ENCODE data around the gene TMEM114.

TMEM114 gene

DNA sequence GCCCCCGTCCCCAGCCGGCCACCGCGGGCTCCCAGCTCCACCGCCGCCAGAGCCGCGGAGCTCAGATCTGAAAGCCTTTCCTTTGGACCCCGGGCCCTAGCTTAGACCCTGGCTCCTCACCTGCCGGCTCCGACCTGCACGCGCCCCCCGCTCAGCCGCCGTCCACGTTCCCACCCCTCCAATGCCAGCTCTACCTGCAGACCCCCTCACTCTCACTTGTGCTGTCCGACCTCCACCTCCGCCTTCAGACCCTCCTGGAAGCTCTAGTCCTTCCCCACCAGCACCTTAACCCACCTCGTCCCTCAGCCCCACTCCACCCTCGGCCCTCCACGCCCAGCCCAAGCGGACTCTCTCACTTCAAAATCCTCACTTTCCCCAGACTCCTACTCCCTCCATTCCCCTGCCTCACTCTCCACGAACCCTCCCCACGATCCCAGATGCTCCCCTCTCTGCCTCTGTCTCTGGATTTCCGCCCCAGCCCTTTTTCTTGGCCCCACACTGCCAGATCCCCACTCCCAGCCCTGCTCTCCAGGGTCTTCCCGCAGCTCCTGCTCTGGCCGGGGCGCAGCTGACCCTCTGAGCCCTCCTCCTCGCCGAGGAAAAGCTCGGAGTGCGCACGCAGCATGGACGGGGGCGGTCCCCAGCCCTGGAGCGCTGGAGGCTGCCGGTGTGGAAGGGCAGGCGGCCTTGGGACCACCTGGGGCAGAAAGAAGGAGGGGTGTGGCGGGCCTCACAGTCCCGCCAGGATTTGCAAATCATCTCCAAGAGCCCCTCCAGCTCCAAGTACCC, at the start of gene TMEM114:
TMEM114 (minus strand) TSS at position 612 of the 789 bp plus-strand sequence. CDS start 673 bp downstream, outside the sequence.
- no peaks in the 10 kb centered on the region for H3K9me3 ChIP-seq (ENCODE audit: severe bottlenecking)

GRCh38 chr16:8639694-8640093, 49.4 kb upstream of the TMEM114 start:
- H3K4me3 ChIP-seq (ENCODE audit: low read depth, low read length): no peak overlapping the region
- peaks cover 74% of the 10 kb centered on the region for H3K36me3 ChIP-seq
- DNase-seq: no peak
- no peaks in the 10 kb centered on the region for H3K27me3 ChIP-seq (ENCODE audit: insufficient read depth, low read depth, severe bottlenecking)
- no peak overlapping the region for H3K27ac ChIP-seq
- no peak for TF ChIP-seq CTCF (IDR thresholded peaks at IDR 0.05; ENCODE audit: low read depth, low read length)
- H3K9me3 ChIP-seq (ENCODE audit: severe bottlenecking): no peaks in the 10 kb centered on the region

More for the DNA sequence above, at the start of gene TMEM114:
- peaks cover 62% of the 10 kb centered on the region for H3K27me3 ChIP-seq (ENCODE audit: insufficient read depth, low read depth, severe bottlenecking)
- DNase-seq: no peak
- H3K27ac ChIP-seq: no peak within 1 kb of the TSS
- no peaks in the 10 kb centered on the region for H3K36me3 ChIP-seq
- no peak for TF ChIP-seq CTCF (IDR thresholded peaks at IDR 0.05; ENCODE audit: low read depth, low read length)
- peak within 1 kb of the TSS; percentile 2 for H3K4me3 ChIP-seq (ENCODE audit: low read depth, low read length)

DNA sequence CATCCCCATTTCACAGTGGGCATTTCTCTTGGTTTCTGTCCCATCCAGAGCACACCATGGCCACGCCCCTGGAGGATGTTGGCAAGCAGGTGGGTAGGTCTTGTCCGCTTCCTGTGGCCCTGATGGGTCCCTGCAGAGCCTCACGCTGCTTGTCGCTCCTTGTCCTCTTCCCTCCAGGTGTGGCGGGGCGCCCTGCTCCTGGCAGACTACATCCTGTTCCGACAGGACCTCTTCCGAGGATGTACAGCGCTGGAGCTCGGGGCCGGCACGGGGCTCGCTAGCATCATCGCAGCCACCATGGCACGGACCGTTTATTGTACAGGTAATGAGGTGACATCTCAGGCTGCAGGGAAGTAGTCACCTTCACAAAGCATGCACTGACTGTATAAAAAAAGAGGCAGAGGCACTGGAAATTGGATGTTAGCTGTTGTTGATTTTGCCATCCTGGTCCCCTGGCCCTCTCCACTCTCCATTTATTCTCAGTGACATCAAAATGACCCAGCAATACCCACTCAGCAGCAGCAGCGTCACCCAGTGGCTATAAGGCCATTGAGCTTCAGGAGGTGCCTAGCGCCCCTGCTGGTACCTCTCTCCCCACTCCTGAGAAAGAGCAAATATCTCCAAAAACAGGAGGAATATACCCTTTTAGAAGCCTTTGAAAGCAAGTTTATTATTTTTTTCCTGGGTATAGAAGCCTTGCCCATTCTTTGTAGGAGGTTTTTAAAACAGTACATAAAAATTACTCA, 44.9 kb upstream of the TMEM114 start:
- H3K27me3 ChIP-seq (ENCODE audit: insufficient read depth, low read depth, severe bottlenecking): no peaks in the 10 kb centered on the region
- peak; percentile 55 for DNase-seq
- no peaks in the 10 kb centered on the region for H3K9me3 ChIP-seq (ENCODE audit: severe bottlenecking)
- TF ChIP-seq CTCF (IDR thresholded peaks at IDR 0.05; ENCODE audit: low read depth, low read length): peak; percentile 80
- peaks cover 63% of the 10 kb centered on the region for H3K36me3 ChIP-seq
- no peak overlapping the region for H3K4me3 ChIP-seq (ENCODE audit: low read depth, low read length)
- no peak overlapping the region for H3K27ac ChIP-seq

- H3K27me3 ChIP-seq (ENCODE audit: insufficient read depth, low read depth, severe bottlenecking): no peaks in the 10 kb centered on the region
- no peaks in the 10 kb centered on the region for H3K9me3 ChIP-seq (ENCODE audit: severe bottlenecking)
- H3K27ac ChIP-seq: no peak overlapping the region
- no peak for DNase-seq
- H3K36me3 ChIP-seq: peaks cover 75% of the 10 kb centered on the region
- no peak for TF ChIP-seq CTCF (IDR thresholded peaks at IDR 0.05; ENCODE audit: low read depth, low read length)
- no peak overlapping the region for H3K4me3 ChIP-seq (ENCODE audit: low read depth, low read length)
Measured at GRCh38 chr16:8632675-8633182, 42.4 kb upstream of the TMEM114 start.

GRCh38 chr16:8631818-8632465, 41.6 kb upstream of the TMEM114 start:
- H3K9me3 ChIP-seq (ENCODE audit: severe bottlenecking): no peaks in the 10 kb centered on the region
- no peak overlapping the region for H3K27ac ChIP-seq
- H3K27me3 ChIP-seq (ENCODE audit: insufficient read depth, low read depth, severe bottlenecking): no peaks in the 10 kb centered on the region
- no peak for TF ChIP-seq CTCF (IDR thresholded peaks at IDR 0.05; ENCODE audit: low read depth, low read length)
- H3K4me3 ChIP-seq (ENCODE audit: low read depth, low read length): no peak overlapping the region
- DNase-seq: no peak
- H3K36me3 ChIP-seq: peaks cover 79% of the 10 kb centered on the region

All from WERI-Rb-1 (cell line).